Osteocyte (in vitro differentiated cells): Measurements from ENCODE around the gene CCDC190. TPM values are rescaled to one million over a fixed set of nuclear protein-coding genes. Genes with fewer than 3 reads are reported as not detected.
A peak's percentile ranks its signal among the peaks of the same experiment; 100 is the strongest.

Source experiments
- DNase-seq: peaks from one replicate; pipeline ENCODE4 v3.0.0; 2021; ENCODE audit warnings: mixed read lengths; ENCODE audit not compliant: unreplicated experiment; ENCODE audit errors: extremely low spot score
- H3K27ac Mint-ChIP-seq: one replicate; pipeline ENCODE4 v1.8.0; 2021; ENCODE audit warnings: mild to moderate bottlenecking, mixed read lengths; ENCODE audit not compliant: unreplicated experiment
- H3K27me3 Mint-ChIP-seq: one replicate; pipeline ENCODE4 v1.8.0; 2021; ENCODE audit warnings: mixed read lengths; ENCODE audit not compliant: unreplicated experiment
- H3K36me3 Mint-ChIP-seq: one replicate; pipeline ENCODE4 v1.8.0; 2021; ENCODE audit warnings: mixed read lengths; ENCODE audit not compliant: unreplicated experiment
- H3K4me1 Mint-ChIP-seq: one replicate; pipeline ENCODE4 v1.8.0; 2021; ENCODE audit warnings: mixed read lengths; ENCODE audit not compliant: unreplicated experiment
- H3K4me3 Mint-ChIP-seq: one replicate; pipeline ENCODE4 v1.8.0; 2021; ENCODE audit warnings: mild to moderate bottlenecking, moderate library complexity, mixed read lengths; ENCODE audit not compliant: unreplicated experiment
- H3K9me3 Mint-ChIP-seq: one replicate; pipeline ENCODE4 v1.8.0; 2021; ENCODE audit warnings: mixed read lengths; ENCODE audit not compliant: unreplicated experiment
- CTCF ChIP-seq: fragments of 200-600 bp; sonication (generic); IDR thresholded peaks from 2 replicates; pipeline ENCODE4 v1.5.0; 2021; ENCODE audit warnings: antibody characterized with exemption, mild to moderate bottlenecking, moderate library complexity
- total RNA-seq: library from RNA; stranded (reverse); gene quantifications from 2 replicates; pipeline ENCODE4 v1.2.1, GENCODE V29; 2021

The CCDC190 gene
- total RNA-seq, 1 donor from 2014 or later, result 1.1 TPM

- Mint-ChIP-seq H3K27me3 (no peaks in the 10 kb centered on the region), H3K36me3 (peaks cover 33% of the 10 kb centered on the region), H3K27ac (no peak overlapping the region), H3K9me3 (peaks cover 36% of the 10 kb centered on the region), H3K4me3 (no peak overlapping the region), H3K4me1 (peaks cover 14% of the 10 kb centered on the region)
- TF ChIP-seq CTCF, result no peak
- no peak for DNase-seq
These were observed 8.0 kb upstream of the CCDC190 start for GRCh38 chr1:162868972-162869371.

GRCh38 chr1:162861625-162862024 lies 650 bp upstream of the CCDC190 start:
- Mint-ChIP-seq H3K27ac (peak overlapping the region; percentile 82), H3K4me3 (no peak overlapping the region), H3K4me1 (peaks cover 53% of the 10 kb centered on the region), H3K9me3 (peaks cover 4% of the 10 kb centered on the region), H3K27me3 (no peaks in the 10 kb centered on the region), H3K36me3 (peaks cover 3% of the 10 kb centered on the region)
- TF ChIP-seq CTCF, result no peak
- no peak for DNase-seq

- H3K9me3 Mint-ChIP-seq, result peaks cover 2% of the 10 kb centered on the region
- no peak for TF ChIP-seq CTCF
- peaks cover 77% of the 10 kb centered on the region for H3K4me1 Mint-ChIP-seq
- H3K36me3 Mint-ChIP-seq, result peaks cover 2% of the 10 kb centered on the region
- H3K27me3 Mint-ChIP-seq, result no peaks in the 10 kb centered on the region
- DNase-seq, result no peak
- H3K4me3 Mint-ChIP-seq, result no peak overlapping the region
- H3K27ac Mint-ChIP-seq, result no peak overlapping the region
These were observed 1.8 kb downstream of the CCDC190 start for GRCh38 chr1:162859191-162859590.

GRCh38 chr1:162857850-162858249 lies 3.1 kb downstream of the CCDC190 start:
- no peaks in the 10 kb centered on the region for H3K36me3 Mint-ChIP-seq
- TF ChIP-seq CTCF, result no peak
- peak overlapping the region; percentile 89 for H3K27ac Mint-ChIP-seq
- no peak overlapping the region for H3K4me3 Mint-ChIP-seq
- H3K9me3 Mint-ChIP-seq, result no peaks in the 10 kb centered on the region
- no peak for DNase-seq
- no peaks in the 10 kb centered on the region for H3K27me3 Mint-ChIP-seq
- peaks cover 80% of the 10 kb centered on the region for H3K4me1 Mint-ChIP-seq

GRCh38 chr1:162856260-162856659 lies 4.7 kb downstream of the CCDC190 start:
- no peak for TF ChIP-seq CTCF
- H3K36me3 Mint-ChIP-seq, result no peaks in the 10 kb centered on the region
- H3K27me3 Mint-ChIP-seq, result no peaks in the 10 kb centered on the region
- H3K27ac Mint-ChIP-seq, result peak overlapping the region; percentile 89
- no peak overlapping the region for H3K4me3 Mint-ChIP-seq
- H3K9me3 Mint-ChIP-seq, result no peaks in the 10 kb centered on the region
- H3K4me1 Mint-ChIP-seq, result peaks cover 69% of the 10 kb centered on the region
- DNase-seq, result no peak
